Measurements from ENCODE around the gene TLR10.
"Not testable (repeated sequence)": the region's sequence is repeated elsewhere in the genome, so short reads cannot be mapped to it uniquely, and the experiment has no call there.

Gene TLR10

GRCh38 chr4:38779790-38780189 lies 3.0 kb downstream of the TLR10 start:
- H3K9ac ChIP-seq (ENCODE audit: low read depth, low read length): no peak overlapping the region
- H3K9me3 ChIP-seq (ENCODE audit: insufficient read depth, low read length, severe bottlenecking): no peaks in the 10 kb centered on the region
- H3K36me3 ChIP-seq (ENCODE audit: insufficient read depth, low read length): no peaks in the 10 kb centered on the region
- no peaks in the 10 kb centered on the region for H3K79me2 ChIP-seq (ENCODE audit: insufficient read depth, low read length)
- no peak overlapping the region for H2AFZ ChIP-seq (ENCODE audit: low read depth, low read length)
- TF ChIP-seq CTCF (IDR thresholded peaks at IDR 0.05; ENCODE audit: borderline replicate concordance, extremely low read depth, low read length, poor library complexity, severe bottlenecking) (no peak), EZH2 (IDR thresholded peaks at IDR 0.05; ENCODE audit: borderline replicate concordance, low read depth, low read length, severe bottlenecking) (no peak)
- H3K27ac ChIP-seq (ENCODE audit: low read length): no peak overlapping the region
- DNase-seq: no peak
- H3K27me3 ChIP-seq (ENCODE audit: insufficient read depth, low read length, poor library complexity): no peaks in the 10 kb centered on the region
- H4K20me1 ChIP-seq (ENCODE audit: insufficient read depth, low read length): no peaks in the 10 kb centered on the region
- no peak for ATAC-seq (ENCODE audit: insufficient read depth, low read depth)
- H3K4me2 ChIP-seq (ENCODE audit: insufficient read depth, low read length): no peak overlapping the region
- no peaks in the 10 kb centered on the region for H3K4me1 ChIP-seq (ENCODE audit: insufficient read depth, low read length)
- H3K4me3 ChIP-seq (ENCODE audit: low read depth in 1 of 2, low read length in 2 of 2): no peak overlapping the region

DNA sequence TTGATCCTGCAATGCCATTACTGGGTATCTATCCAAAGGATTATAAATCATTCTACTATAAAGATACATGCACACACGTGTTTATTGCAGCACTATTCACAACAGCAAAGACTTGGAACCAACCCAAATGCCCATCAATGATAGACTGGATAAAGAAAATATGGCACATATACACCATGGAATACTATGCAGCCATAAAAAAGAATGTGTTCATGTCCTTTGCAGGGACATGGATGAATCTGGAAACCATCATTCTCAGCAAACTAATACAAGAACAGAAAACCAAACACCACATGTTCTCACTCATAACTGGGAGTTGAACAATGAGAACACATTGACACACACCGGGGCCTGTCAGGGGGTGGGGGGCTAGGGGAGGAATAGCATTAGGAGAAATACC lies 4.9 kb downstream of the TLR10 start:
- H3K4me2 ChIP-seq (ENCODE audit: insufficient read depth, low read length); H2AFZ ChIP-seq (ENCODE audit: low read depth, low read length); H3K9ac ChIP-seq (ENCODE audit: low read depth, low read length); H3K27me3 ChIP-seq (ENCODE audit: insufficient read depth, low read length, poor library complexity); H3K79me2 ChIP-seq (ENCODE audit: insufficient read depth, low read length); H4K20me1 ChIP-seq (ENCODE audit: insufficient read depth, low read length); H3K9me3 ChIP-seq (ENCODE audit: insufficient read depth, low read length, severe bottlenecking); ATAC-seq (ENCODE audit: insufficient read depth, low read depth); H3K4me3 ChIP-seq (ENCODE audit: low read depth in 1 of 2, low read length in 2 of 2); H3K27ac ChIP-seq (ENCODE audit: low read length); DNase-seq; H3K4me1 ChIP-seq (ENCODE audit: insufficient read depth, low read length); H3K36me3 ChIP-seq (ENCODE audit: insufficient read depth, low read length): not testable (repeated sequence)

DNA sequence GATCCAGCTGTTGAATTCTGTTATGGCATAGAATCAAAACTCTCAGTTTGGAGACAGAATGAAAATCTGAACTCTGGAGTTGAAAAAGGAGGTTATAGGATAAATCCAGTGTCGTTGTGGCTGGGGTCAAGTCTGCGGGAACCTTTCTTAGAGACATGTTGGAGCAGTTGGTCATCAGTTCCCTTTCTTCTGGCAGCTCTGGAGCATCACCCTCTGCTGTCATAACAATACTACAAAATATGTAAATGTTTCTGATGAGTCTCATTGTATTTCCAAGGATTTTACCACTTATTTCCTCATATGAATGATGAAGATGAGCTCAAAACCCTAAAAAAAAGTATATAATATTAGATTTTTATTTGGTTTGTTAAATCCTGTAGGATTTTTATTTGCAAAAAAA lies 7.5 kb downstream of the TLR10 start:
- H3K79me2 ChIP-seq (ENCODE audit: insufficient read depth, low read length): no peaks in the 10 kb centered on the region
- H3K9ac ChIP-seq (ENCODE audit: low read depth, low read length): no peak overlapping the region
- H3K27ac ChIP-seq (ENCODE audit: low read length): no peak overlapping the region

More for the DNA sequence above, 7.5 kb downstream of the TLR10 start:
- TF ChIP-seq EZH2 (IDR thresholded peaks at IDR 0.05; ENCODE audit: borderline replicate concordance, low read depth, low read length, severe bottlenecking) (no peak), CTCF (IDR thresholded peaks at IDR 0.05; ENCODE audit: borderline replicate concordance, extremely low read depth, low read length, poor library complexity, severe bottlenecking) (no peak)
- Histone ChIP-seq H3K36me3 (ENCODE audit: insufficient read depth, low read length) (no peaks in the 10 kb centered on the region), H3K27me3 (ENCODE audit: insufficient read depth, low read length, poor library complexity) (no peaks in the 10 kb centered on the region), H3K4me3 (ENCODE audit: low read depth in 1 of 2, low read length in 2 of 2) (no peak overlapping the region), H3K4me2 (ENCODE audit: insufficient read depth, low read length) (no peak overlapping the region), H3K4me1 (ENCODE audit: insufficient read depth, low read length) (no peaks in the 10 kb centered on the region), H4K20me1 (ENCODE audit: insufficient read depth, low read length) (no peaks in the 10 kb centered on the region), H3K9me3 (ENCODE audit: insufficient read depth, low read length, severe bottlenecking) (no peaks in the 10 kb centered on the region), H2AFZ (ENCODE audit: low read depth, low read length) (no peak overlapping the region)
- ATAC-seq (ENCODE audit: insufficient read depth, low read depth) (no peak), DNase-seq (no peak)
